SK-N-SH (cell line): ENCODE measurements around the gene RBM33. TPM values are rescaled to one million over a fixed set of nuclear protein-coding genes. Genes with fewer than 3 reads are reported as not detected.

Experiments used
- CTCF ChIA-PET: fragments of 300-600, 350-600 bp; formaldehyde crosslinking; extraction: SDS; loops from one replicate; lab custom pipeline; 2021; lab: Yijun Ruan, JAX
- POLR2A ChIA-PET: fragments of 350-600 bp; sonication (Branson Sonifier 250); formaldehyde crosslinking; extraction: SDS; loops from one replicate; lab custom pipeline; 2020; ENCODE audit warnings: antibody characterized with exemption, inconsistent platforms; lab: Yijun Ruan, JAX
- DNase-seq: peaks from one replicate; pipeline ENCODE4 v3.0.0; 2012
- H2AFZ ChIP-seq: fragments of 200-600 bp; sonication (generic); 2 replicates; pipeline ENCODE4 v1.8.1; 2016; ENCODE audit warnings: antibody characterized with exemption, mild to moderate bottlenecking, low read depth
- H3F3A ChIP-seq: fragments of 200-600 bp; sonication (generic); replicated peaks from 2 replicates; pipeline ENCODE3; 2016; ENCODE audit warnings: antibody characterized with exemption, mild to moderate bottlenecking; ENCODE audit not compliant: insufficient read depth
- H3K27ac ChIP-seq, 2 experiments: fragments of 200-500 bp in 1 of 2; fragments of 200-600 bp in 1 of 2; sonication (Bioruptor generic) in 1 of 2; sonication (generic), shearing (Covaris generic) in 1 of 2; 2 replicates each; pipeline versions ENCODE4 v1.5.1 to v1.6.1; 2014 to 2016; ENCODE audit warnings: low read depth in 2 of 2, inconsistent platforms in 1 of 2, low read length in 1 of 2, mild to moderate bottlenecking in 1 of 2, mixed read lengths in 1 of 2
- H3K27me3 ChIP-seq: fragments of 200-600 bp; sonication (generic), shearing (Covaris generic); 2 replicates; pipeline ENCODE4 v1.6.1; 2016; ENCODE audit warnings: mixed run types; ENCODE audit not compliant: insufficient read depth
- H3K36me3 ChIP-seq, 2 experiments: fragments of 200-500 bp in 1 of 2; fragments of 200-600 bp in 1 of 2; sonication (Bioruptor generic) in 1 of 2; sonication (generic) in 1 of 2; replicated peaks in 1 of 2; 2 replicates each; pipeline versions ENCODE3 to v1.5.1; 2014 to 2016; ENCODE audit warnings: low read length in 1 of 2, mild to moderate bottlenecking in 1 of 2; ENCODE audit not compliant: insufficient read depth in 2 of 2, control insufficient read depth in 1 of 2
- H3K4me1 ChIP-seq, 2 experiments: fragments of 200-500 bp in 1 of 2; fragments of 200-600 bp in 1 of 2; sonication (Bioruptor generic) in 1 of 2; sonication (generic), shearing (Covaris generic) in 1 of 2; 2 replicates each; pipeline versions ENCODE4 v1.5.1 to v1.6.1; 2014 to 2016; ENCODE audit warnings: low read depth in 1 of 2, low read length in 1 of 2, mixed run types in 1 of 2; ENCODE audit not compliant: insufficient read depth in 2 of 2, control insufficient read depth in 1 of 2
- H3K4me2 ChIP-seq: fragments of 200-600 bp; sonication (generic), shearing (Covaris generic); 2 replicates; pipeline ENCODE4 v1.6.1; 2017; ENCODE audit warnings: mixed run types
- H3K4me3 ChIP-seq, 2 experiments: fragments of 200-500 bp in 1 of 2; fragments of 200-600 bp in 1 of 2; sonication (Bioruptor generic) in 1 of 2; sonication (generic), shearing (Covaris generic) in 1 of 2; 2 replicates each; pipeline versions ENCODE4 v1.5.1 to v1.8.1; 2014 to 2016; ENCODE audit warnings: low read depth in 2 of 2, inconsistent platforms in 1 of 2, low read length in 1 of 2, mild to moderate bottlenecking in 1 of 2, mixed read lengths in 1 of 2, moderate library complexity in 1 of 2
- H3K79me2 ChIP-seq: fragments of 200-600 bp; sonication (generic); 2 replicates; pipeline ENCODE4 v1.8.1; 2017; ENCODE audit warnings: mild to moderate bottlenecking; ENCODE audit not compliant: insufficient read depth
- H3K9ac ChIP-seq: fragments of 200-600 bp; sonication (generic); 2 replicates; pipeline ENCODE4 v1.6.1; 2017; ENCODE audit warnings: mixed run types
- H3K9me2 ChIP-seq: fragments of 200-600 bp; sonication (generic); 2 replicates; pipeline ENCODE4 v1.6.1; 2017; ENCODE audit warnings: mixed run types
- H3K9me3 ChIP-seq: fragments of 200-600 bp; sonication (generic); 2 replicates; pipeline ENCODE4 v1.6.1; 2017; ENCODE audit warnings: mixed run types, mild to moderate bottlenecking, moderate library complexity
- H4K20me1 ChIP-seq: fragments of 200-600 bp; sonication (generic); 2 replicates; pipeline ENCODE4 v1.6.1; 2017; ENCODE audit warnings: mild to moderate bottlenecking, mixed run types; ENCODE audit not compliant: insufficient read depth
- CHD2 ChIP-seq: fragments of 150-350 bp; IDR thresholded peaks from 2 replicates; pipeline ENCODE4 v1.6.1; 2018; ENCODE audit warnings: low read length; ENCODE audit not compliant: partially characterized antibody
- CTCF ChIP-seq: fragments of 200-600 bp; sonication (generic); IDR thresholded peaks from 2 replicates; pipeline ENCODE4 v1.6.1; 2017; ENCODE audit warnings: antibody characterized with exemption, mild to moderate bottlenecking, moderate library complexity
- ELF1 ChIP-seq: IDR thresholded peaks from 2 replicates; pipeline ENCODE4 v1.4.0; 2012
- EP300 ChIP-seq, 2 experiments: IDR thresholded peaks; 2 replicates each; pipeline versions ENCODE4 v1.4.0 to v1.6.1; 2012; ENCODE audit warnings: borderline replicate concordance in 1 of 2, low read depth in 1 of 2, low read length in 1 of 2
- FOXM1 ChIP-seq: IDR thresholded peaks from 2 replicates; pipeline ENCODE4 v1.4.0; 2012; ENCODE audit warnings: low read depth, mild to moderate bottlenecking
- GABPA ChIP-seq: IDR thresholded peaks from 2 replicates; pipeline ENCODE4 v1.4.0; 2012; ENCODE audit warnings: low read depth, mild to moderate bottlenecking
- JUND ChIP-seq: IDR thresholded peaks from 2 replicates; pipeline ENCODE4 v1.4.0; 2012
- MXI1 ChIP-seq: IDR thresholded peaks from 2 replicates; pipeline ENCODE4 v1.6.1; 2012; ENCODE audit warnings: mild to moderate bottlenecking, low read depth, low read length, improper control_type of control experiment
- NFIC ChIP-seq: IDR thresholded peaks from 2 replicates; pipeline ENCODE4 v1.4.0; 2012; ENCODE audit warnings: borderline replicate concordance
- NRF1 ChIP-seq: IDR thresholded peaks from 2 replicates; pipeline ENCODE4 v1.6.1; 2012; ENCODE audit warnings: low read depth, mild to moderate bottlenecking, low read length
- PBX3 ChIP-seq: IDR thresholded peaks from 2 replicates; pipeline ENCODE4; 2012
- RAD21 ChIP-seq: IDR thresholded peaks from 2 replicates; pipeline ENCODE4 v1.6.1; 2012; ENCODE audit warnings: mild to moderate bottlenecking, low read length
- RXRA ChIP-seq: IDR thresholded peaks from 2 replicates; pipeline ENCODE4 v1.4.0; 2012; ENCODE audit warnings: low read depth, mild to moderate bottlenecking, borderline replicate concordance
- SIN3A ChIP-seq: IDR thresholded peaks from 2 replicates; pipeline ENCODE4 v1.6.1; 2012; ENCODE audit warnings: low read depth, mild to moderate bottlenecking, low read length, moderate library complexity, borderline replicate concordance
- SMC3 ChIP-seq: IDR thresholded peaks from 2 replicates; pipeline ENCODE4 v1.6.1; 2012; ENCODE audit warnings: low read depth, low read length, improper control_type of control experiment
- USF2 ChIP-seq: fragments of 150-350 bp; IDR thresholded peaks from 2 replicates; pipeline ENCODE4 v1.6.1; 2017; ENCODE audit warnings: antibody characterized with exemption, low read length, low read depth, borderline replicate concordance
- YY1 ChIP-seq: IDR thresholded peaks from 2 replicates; pipeline ENCODE4 v1.4.0; 2012; ENCODE audit warnings: low read depth, mild to moderate bottlenecking
- WGBS: methylation state at CpG from one replicate; pipeline ENCODE4 v1.1.6; 2017; ENCODE audit warnings: low lambda C conversion rate; 5-methylcytosine and 5-hydroxymethylcytosine counted together
- polyA plus RNA-seq, 3 experiments: library from polyadenylated mRNA; depleted of rRNA; stranded (reverse); fragments of >200 nt; gene quantifications; 2 replicates each; pipeline ENCODE4 v1.2.3, GENCODE V29; 2012

Gene RBM33
- polyA plus RNA-seq, 1 of the 3 experiments (the other 2 are of a cell fraction), result 13.8 TPM

- WGBS, result 94% methylated on average over 5 of the region's 5 CpGs
- no peaks in the 10 kb centered on the region for H3K9me2 ChIP-seq
- H3K4me1 ChIP-seq, result peaks cover 6 to 14% of the 10 kb centered on the region in 2 experiments; a peak in 3 of 4 replicates
- H3K36me3 ChIP-seq, result peaks cover 5 to 13% of the 10 kb centered on the region in 2 experiments
- H2AFZ ChIP-seq, result no peak overlapping the region
- no peaks in the 10 kb centered on the region for H3K9me3 ChIP-seq
- ChIA-PET CTCF (interaction anchor here (1.5 to 4.0 kb wide), 2 partner anchors 64 to 74 kb away, joined by 3 to 15 read pairs; no protein-coding TSS in a partner anchor), POLR2A (no interaction called here)
- H3K27ac ChIP-seq, result no peak overlapping the region
- H3F3A ChIP-seq, result peaks cover 21% of the 10 kb centered on the region
- no peak for DNase-seq
- no peak overlapping the region for H3K4me2 ChIP-seq
- H3K79me2 ChIP-seq, result peaks cover 96% of the 10 kb centered on the region
- no peak overlapping the region for H3K4me3 ChIP-seq
- H4K20me1 ChIP-seq, result peaks cover 93% of the 10 kb centered on the region
- H3K27me3 ChIP-seq, result no peaks in the 10 kb centered on the region
- no peak overlapping the region for H3K9ac ChIP-seq
- TF ChIP-seq PBX3, result no peak
- TF ChIP-seq EP300 (IDR thresholded peaks at IDR 0.05; ENCODE audit: borderline replicate concordance in 1 of 2, low read depth in 1 of 2, low read length in 1 of 2), result no peak
- TF ChIP-seq NFIC, result no peak
- no peak for TF ChIP-seq USF2
- no peak for TF ChIP-seq NRF1
- TF ChIP-seq GABPA, result no peak
- no peak for TF ChIP-seq MXI1
- no peak for TF ChIP-seq FOXM1
- no peak for TF ChIP-seq RAD21
- no peak for TF ChIP-seq ELF1
- TF ChIP-seq SIN3A, result no peak
- no peak for TF ChIP-seq RXRA
- no peak for TF ChIP-seq SMC3
- no peak for TF ChIP-seq CTCF
- no peak for TF ChIP-seq YY1
- no peak for TF ChIP-seq JUND
- TF ChIP-seq CHD2, result no peak
Measured at GRCh38 chr7:155662343-155663043, 18.0 kb downstream of the RBM33 start.
